ENCODE measurements around the gene GPRC5A. TPM values are rescaled to one million over a fixed set of nuclear protein-coding genes. Genes with fewer than 3 reads are reported as not detected.
A peak's percentile ranks its signal among the peaks of the same experiment; 100 is the strongest.

Gene GPRC5A
- total RNA-seq, 1 donor from 2014 or later, result 28.7 TPM

DNA sequence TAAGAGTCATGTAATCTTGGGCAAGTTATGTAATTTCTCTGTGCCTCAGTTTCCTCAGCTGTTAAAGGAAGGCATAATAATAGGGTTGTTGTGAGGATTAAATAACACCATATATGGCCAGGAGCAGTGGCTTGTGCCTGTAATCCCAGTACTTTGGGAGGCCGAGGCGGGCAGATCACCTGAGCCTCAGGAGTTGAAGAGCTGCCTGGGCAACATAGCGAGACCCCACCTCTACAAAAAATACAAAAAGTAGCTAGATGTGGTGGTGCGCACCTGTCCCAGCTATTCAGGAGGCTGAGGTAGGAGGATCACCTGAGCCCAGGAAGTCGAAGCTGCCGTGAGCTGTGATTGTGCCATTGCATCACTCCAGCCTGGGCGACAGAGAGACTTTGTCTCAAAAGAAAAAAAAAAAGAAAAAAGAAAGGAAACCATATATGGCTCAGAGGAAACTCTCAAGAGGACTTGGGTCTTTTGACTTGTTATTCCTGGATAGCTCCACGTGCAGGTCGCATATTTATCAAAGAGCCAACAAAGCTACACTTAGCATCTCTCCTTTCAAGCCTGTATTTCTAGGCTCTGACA is 6.9 kb downstream of the GPRC5A start:
- H3K4me3 ChIP-seq (ENCODE audit: low read depth, low read length), result no peak overlapping the region
- H3K36me3 ChIP-seq (ENCODE audit: control insufficient read depth, insufficient read depth, low read length), result no peaks in the 10 kb centered on the region
- TF ChIP-seq, protein P1, sequence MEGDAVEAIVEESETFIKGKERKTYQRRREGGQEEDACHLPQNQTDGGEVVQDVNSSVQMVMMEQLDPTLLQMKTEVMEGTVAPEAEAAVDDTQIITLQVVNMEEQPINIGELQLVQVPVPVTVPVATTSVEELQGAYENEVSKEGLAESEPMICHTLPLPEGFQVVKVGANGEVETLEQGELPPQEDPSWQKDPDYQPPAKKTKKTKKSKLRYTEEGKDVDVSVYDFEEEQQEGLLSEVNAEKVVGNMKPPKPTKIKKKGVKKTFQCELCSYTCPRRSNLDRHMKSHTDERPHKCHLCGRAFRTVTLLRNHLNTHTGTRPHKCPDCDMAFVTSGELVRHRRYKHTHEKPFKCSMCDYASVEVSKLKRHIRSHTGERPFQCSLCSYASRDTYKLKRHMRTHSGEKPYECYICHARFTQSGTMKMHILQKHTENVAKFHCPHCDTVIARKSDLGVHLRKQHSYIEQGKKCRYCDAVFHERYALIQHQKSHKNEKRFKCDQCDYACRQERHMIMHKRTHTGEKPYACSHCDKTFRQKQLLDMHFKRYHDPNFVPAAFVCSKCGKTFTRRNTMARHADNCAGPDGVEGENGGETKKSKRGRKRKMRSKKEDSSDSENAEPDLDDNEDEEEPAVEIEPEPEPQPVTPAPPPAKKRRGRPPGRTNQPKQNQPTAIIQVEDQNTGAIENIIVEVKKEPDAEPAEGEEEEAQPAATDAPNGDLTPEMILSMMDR (IDR thresholded peaks at IDR 0.05; ENCODE audit: insufficient read depth, low read length, poor library complexity, severe bottlenecking), result no peak
- no peak for DNase-seq (ENCODE audit: low read depth)
- no peaks in the 10 kb centered on the region for H3K27me3 ChIP-seq (ENCODE audit: control insufficient read depth, insufficient read depth, low read length)

DNA sequence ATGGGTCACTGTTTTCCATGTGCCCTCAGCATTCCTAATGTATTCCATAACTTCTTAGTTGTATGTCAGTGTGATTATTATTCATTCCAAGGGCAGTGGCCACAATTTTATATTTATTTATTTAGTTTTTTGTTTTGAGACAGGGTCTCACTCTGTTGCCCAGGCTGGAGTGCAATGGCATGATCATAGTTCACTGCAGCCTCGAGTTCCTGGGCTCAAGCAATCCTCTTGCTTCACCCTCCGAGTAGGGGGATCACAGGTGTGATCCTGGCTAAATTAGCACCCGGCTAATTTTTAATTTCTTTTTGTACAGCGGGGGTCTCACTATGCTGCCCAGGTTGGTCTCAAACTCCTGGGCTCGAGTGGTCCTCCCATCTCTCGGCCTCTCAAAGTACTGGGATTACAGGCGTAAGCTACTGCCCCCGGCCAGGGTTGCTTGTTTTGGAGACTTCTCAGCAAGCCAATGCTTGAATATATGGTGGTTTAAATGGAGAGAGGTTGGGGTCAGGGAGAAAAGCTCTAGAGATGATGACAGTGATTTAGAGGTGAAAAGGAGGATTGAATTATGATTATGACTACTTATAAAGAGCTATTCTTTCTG is 7.6 kb downstream of the GPRC5A start:
- Histone ChIP-seq H3K4me3 (ENCODE audit: low read depth, low read length) (no peak overlapping the region), H3K36me3 (ENCODE audit: control insufficient read depth, insufficient read depth, low read length) (no peaks in the 10 kb centered on the region), H3K27me3 (ENCODE audit: control insufficient read depth, insufficient read depth, low read length) (no peaks in the 10 kb centered on the region)
- no peak for DNase-seq (ENCODE audit: low read depth)
- TF ChIP-seq, protein P1 (IDR thresholded peaks at IDR 0.05; ENCODE audit: insufficient read depth, low read length, poor library complexity, severe bottlenecking), result no peak

DNA sequence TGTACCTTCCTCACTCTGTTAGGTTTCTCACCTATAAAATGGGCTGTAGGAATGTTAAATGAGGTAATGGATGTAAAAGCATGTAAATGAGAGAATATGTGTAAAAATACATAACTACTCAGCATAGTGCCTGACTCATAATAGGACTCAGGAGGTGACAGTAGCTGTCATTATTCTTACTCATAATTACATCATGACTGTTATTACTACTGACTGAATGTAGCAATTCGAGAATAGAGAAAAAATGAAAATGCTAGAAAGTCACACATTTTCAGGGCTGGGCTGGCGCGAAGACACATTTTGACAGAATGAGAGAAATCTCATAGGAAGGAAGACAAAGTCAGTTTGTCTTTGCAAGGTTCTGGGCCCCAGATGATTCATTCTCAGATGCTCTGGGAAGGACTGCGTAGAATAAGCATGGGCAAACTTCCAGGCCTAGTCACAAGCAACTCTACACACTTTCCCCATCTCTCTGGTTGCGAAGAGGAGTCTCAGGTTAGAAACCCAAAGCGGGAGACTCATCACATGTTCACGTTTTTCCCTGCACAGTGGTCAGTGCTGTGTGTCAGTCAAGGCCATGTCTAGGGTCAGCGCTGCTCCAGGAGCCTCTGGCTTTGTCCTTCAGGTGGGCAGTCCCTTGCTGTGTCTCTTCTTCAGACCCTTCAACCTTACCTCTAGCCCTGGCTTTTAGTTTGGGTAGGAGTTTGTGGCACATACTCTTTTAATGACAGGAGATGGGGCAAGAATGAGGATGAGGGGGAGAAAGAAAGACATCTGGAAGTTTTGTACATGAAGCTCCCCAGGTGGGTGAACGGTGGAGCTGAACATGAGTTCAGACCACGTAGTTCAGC is 8.4 kb downstream of the GPRC5A start:
- TF ChIP-seq, protein P1 (IDR thresholded peaks at IDR 0.05; ENCODE audit: insufficient read depth, low read length, poor library complexity, severe bottlenecking), result no peak
- Histone ChIP-seq H3K36me3 (ENCODE audit: control insufficient read depth, insufficient read depth, low read length) (no peaks in the 10 kb centered on the region), H3K4me3 (ENCODE audit: low read depth, low read length) (no peak overlapping the region), H3K27me3 (ENCODE audit: control insufficient read depth, insufficient read depth, low read length) (no peaks in the 10 kb centered on the region)
- DNase-seq (ENCODE audit: low read depth), result peak; percentile 84

DNA sequence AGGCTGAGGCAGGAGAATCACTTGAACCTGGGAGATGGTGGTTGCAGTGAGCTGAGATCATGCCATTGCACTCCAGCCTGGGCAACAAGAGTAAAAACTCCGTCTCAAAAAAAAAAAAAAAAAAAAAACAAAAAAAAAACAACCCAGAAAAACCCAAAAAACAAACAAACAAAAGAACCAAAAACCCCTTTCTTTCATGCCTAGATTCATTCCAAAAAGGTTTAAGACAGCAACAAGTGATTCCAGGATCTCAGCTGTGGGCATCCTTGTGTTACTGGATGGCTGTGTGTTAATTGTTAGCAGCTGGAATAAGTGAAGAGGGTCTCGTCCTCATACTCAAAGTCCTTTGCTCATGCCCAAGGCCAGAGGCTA is 9.4 kb downstream of the GPRC5A start:
- H3K36me3 ChIP-seq (ENCODE audit: control insufficient read depth, insufficient read depth, low read length), result no peaks in the 10 kb centered on the region
- TF ChIP-seq, protein P1 (IDR thresholded peaks at IDR 0.05; ENCODE audit: insufficient read depth, low read length, poor library complexity, severe bottlenecking), result no peak
- no peak for DNase-seq (ENCODE audit: low read depth)
- H3K4me3 ChIP-seq (ENCODE audit: low read depth, low read length), result no peak overlapping the region
- no peaks in the 10 kb centered on the region for H3K27me3 ChIP-seq (ENCODE audit: control insufficient read depth, insufficient read depth, low read length)

DNA sequence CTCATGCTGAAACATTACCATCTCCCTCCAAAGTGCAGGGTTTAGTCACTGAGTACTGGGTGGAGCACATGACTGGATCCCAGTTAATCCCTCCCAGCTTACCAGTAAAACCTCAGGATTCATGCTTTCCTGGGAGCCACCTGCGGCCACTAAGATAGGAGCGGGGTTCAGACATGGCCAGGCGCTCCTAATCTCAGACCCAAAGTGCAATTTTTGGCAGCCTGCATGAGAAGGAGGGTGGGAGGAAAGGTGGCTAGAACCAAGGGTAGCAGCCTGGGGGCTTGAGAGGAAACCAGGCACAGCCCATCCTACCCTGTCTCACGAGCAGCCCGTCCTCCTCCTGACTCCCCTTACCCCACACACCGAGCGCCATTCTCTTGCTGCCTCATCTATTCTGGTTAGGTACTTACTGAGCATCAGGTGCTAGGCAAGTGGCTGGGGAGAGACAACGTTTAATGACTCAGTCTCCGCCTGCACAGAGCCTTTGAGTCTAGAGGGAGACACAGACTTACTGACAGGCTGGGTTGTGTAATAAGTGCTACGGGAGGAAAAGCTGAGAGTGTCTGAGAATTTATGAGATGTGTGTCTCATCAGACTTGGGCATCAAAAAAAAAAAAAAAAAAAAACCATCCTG is 9.9 kb downstream of the GPRC5A start:
- Histone ChIP-seq H3K4me3 (ENCODE audit: low read depth, low read length) (no peak overlapping the region), H3K27me3 (ENCODE audit: control insufficient read depth, insufficient read depth, low read length) (no peaks in the 10 kb centered on the region), H3K36me3 (ENCODE audit: control insufficient read depth, insufficient read depth, low read length) (no peaks in the 10 kb centered on the region)
- DNase-seq (ENCODE audit: low read depth), result peak; percentile 93
- TF ChIP-seq, protein P1 (IDR thresholded peaks at IDR 0.05; ENCODE audit: insufficient read depth, low read length, poor library complexity, severe bottlenecking), result no peak
